HEK293 (cell line): ENCODE measurements around the gene KCNQ1.

Experiments used
- BCL11A ChIP-seq: fragments of 450-650 bp; formaldehyde crosslinking; IDR thresholded peaks from 2 replicates; pipeline ENCODE4 v1.5.1; 2016; ENCODE audit warnings: low read depth, missing biosample characterization, missing genetic modification characterization
- ZBTB6 ChIP-seq: fragments of 450-650 bp; formaldehyde crosslinking; IDR thresholded peaks from 2 replicates; pipeline ENCODE4 v1.5.1; 2017; ENCODE audit warnings: missing biosample characterization, missing genetic modification characterization
- ZFP3 ChIP-seq: fragments of 450-650 bp; formaldehyde crosslinking; IDR thresholded peaks from 2 replicates; pipeline ENCODE4 v1.5.1; 2016; ENCODE audit warnings: low read depth, missing biosample characterization, missing genetic modification characterization
- ZNF146 ChIP-seq: fragments of 450-650 bp; formaldehyde crosslinking; IDR thresholded peaks from 2 replicates; pipeline ENCODE4 v1.5.1; 2016; ENCODE audit warnings: missing biosample characterization, missing genetic modification characterization
- ZNF510 ChIP-seq: fragments of 450-650 bp; formaldehyde crosslinking; IDR thresholded peaks from 2 replicates; pipeline ENCODE4 v1.5.1; 2018; ENCODE audit warnings: mild to moderate bottlenecking, missing genetic modification characterization, missing biosample characterization; ENCODE audit not compliant: insufficient replicate concordance
- TF ChIP-seq, protein P1 (sequence below): fragments of 450-650 bp; formaldehyde crosslinking; IDR thresholded peaks from 2 replicates; pipeline ENCODE4 v1.5.1; 2016; ENCODE audit warnings: missing biosample characterization, missing genetic modification characterization

DNA sequence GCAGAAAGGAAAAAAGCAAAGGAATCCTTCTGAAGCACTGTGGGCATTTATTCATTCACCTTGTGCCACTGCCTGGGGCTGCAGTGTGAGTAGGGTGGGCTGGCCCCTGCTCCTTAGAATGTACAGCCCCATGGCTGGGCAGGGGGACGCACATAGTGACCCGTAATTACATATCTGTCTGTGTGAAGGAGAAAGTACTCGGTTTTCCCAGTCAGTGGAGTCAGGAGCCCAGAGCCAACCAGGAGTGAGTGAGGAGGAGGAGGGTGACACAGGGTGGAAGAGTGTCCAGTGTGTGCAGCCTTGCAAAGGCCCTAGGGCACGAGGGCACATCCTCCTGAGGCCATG, 348.9 kb downstream of the KCNQ1 start:
- no peak for TF ChIP-seq ZBTB6 (tag by site-specific recombination)
- TF ChIP-seq, protein P1, sequence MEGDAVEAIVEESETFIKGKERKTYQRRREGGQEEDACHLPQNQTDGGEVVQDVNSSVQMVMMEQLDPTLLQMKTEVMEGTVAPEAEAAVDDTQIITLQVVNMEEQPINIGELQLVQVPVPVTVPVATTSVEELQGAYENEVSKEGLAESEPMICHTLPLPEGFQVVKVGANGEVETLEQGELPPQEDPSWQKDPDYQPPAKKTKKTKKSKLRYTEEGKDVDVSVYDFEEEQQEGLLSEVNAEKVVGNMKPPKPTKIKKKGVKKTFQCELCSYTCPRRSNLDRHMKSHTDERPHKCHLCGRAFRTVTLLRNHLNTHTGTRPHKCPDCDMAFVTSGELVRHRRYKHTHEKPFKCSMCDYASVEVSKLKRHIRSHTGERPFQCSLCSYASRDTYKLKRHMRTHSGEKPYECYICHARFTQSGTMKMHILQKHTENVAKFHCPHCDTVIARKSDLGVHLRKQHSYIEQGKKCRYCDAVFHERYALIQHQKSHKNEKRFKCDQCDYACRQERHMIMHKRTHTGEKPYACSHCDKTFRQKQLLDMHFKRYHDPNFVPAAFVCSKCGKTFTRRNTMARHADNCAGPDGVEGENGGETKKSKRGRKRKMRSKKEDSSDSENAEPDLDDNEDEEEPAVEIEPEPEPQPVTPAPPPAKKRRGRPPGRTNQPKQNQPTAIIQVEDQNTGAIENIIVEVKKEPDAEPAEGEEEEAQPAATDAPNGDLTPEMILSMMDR (tag by site-specific recombination) = no peak
- TF ChIP-seq BCL11A (tag by site-specific recombination) = no peak
- TF ChIP-seq ZFP3 (tag by site-specific recombination) = no peak
- no peak for TF ChIP-seq ZNF510 (tag by site-specific recombination)
- TF ChIP-seq ZNF146 = no peak
